PC-9 (cell line): Measurements from ENCODE around the gene GAL. TPM values are rescaled to one million over a fixed set of nuclear protein-coding genes. Genes with fewer than 3 reads are reported as not detected.

Experiments
- BruUV-seq: library from RNA; stranded (reverse); fragments of 400-500 nt; replicated peaks from 2 replicates; lab custom pipeline; 2021; lab: Mats Ljungman, UMichigan
- CTCF ChIA-PET: fragments of 300-600 bp; sonication (Branson Sonifier 250); formaldehyde crosslinking; loops from one replicate; lab custom pipeline; 2022; ENCODE audit warnings: antibody characterized with exemption; lab: Charles Lee
- POLR2A ChIA-PET: fragments of 300-600 bp; sonication (Branson Sonifier 250); formaldehyde crosslinking; loops from one replicate; lab custom pipeline; 2022; ENCODE audit warnings: antibody characterized with exemption; ENCODE audit not compliant: unreplicated experiment; lab: Charles Lee
- DNase-seq, 2 experiments: peaks; one replicate each; pipeline versions ENCODE4 v3.0.0 to v3.0.0-alpha.2; 2015 to 2022; ENCODE audit warnings: mixed read lengths in 1 of 2
- H2AFZ ChIP-seq: fragments of 200-600 bp; sonication (generic); 2 replicates; pipeline ENCODE4 v1.8.1; 2017; ENCODE audit warnings: antibody characterized with exemption
- H3F3A ChIP-seq: fragments of 200-600 bp; sonication (generic); 2 replicates; pipeline ENCODE4 v1.8.1; 2017; ENCODE audit warnings: antibody characterized with exemption, mild to moderate bottlenecking, low read depth; ENCODE audit not compliant: insufficient read depth
- H3K27ac ChIP-seq: fragments of 200-600 bp; sonication (generic); 2 replicates; pipeline ENCODE4 v1.6.1; 2016; ENCODE audit warnings: mixed run types
- H3K27me3 ChIP-seq: fragments of 200-600 bp; sonication (generic); 2 replicates; pipeline ENCODE4 v1.6.1; 2016; ENCODE audit warnings: low read depth, mixed run types; ENCODE audit not compliant: insufficient read depth
- H3K36me3 ChIP-seq: fragments of 200-600 bp; sonication (generic); 2 replicates; pipeline ENCODE4 v1.6.1; 2016; ENCODE audit warnings: low read depth, mixed run types
- H3K4me1 ChIP-seq: fragments of 200-600 bp; sonication (generic); replicated peaks from 2 replicates; pipeline ENCODE4 v1.6.1; 2016; ENCODE audit warnings: mixed run types; ENCODE audit not compliant: insufficient read depth
- H3K4me2 ChIP-seq: fragments of 200-600 bp; sonication (generic); 2 replicates; pipeline ENCODE4 v1.6.1; 2017; ENCODE audit warnings: mixed run types
- H3K4me3 ChIP-seq: fragments of 200-600 bp; sonication (generic); 2 replicates; pipeline ENCODE4 v1.6.1; 2016; ENCODE audit warnings: mixed run types
- H3K79me2 ChIP-seq: fragments of 200-600 bp; sonication (generic); 2 replicates; pipeline ENCODE4 v1.6.1; 2017; ENCODE audit warnings: low read depth, mixed run types
- H3K9me2 ChIP-seq: fragments of 200-600 bp; sonication (generic); 2 replicates; pipeline ENCODE4 v1.8.1; 2017; ENCODE audit warnings: mild to moderate bottlenecking; ENCODE audit not compliant: insufficient read depth
- H3K9me3 ChIP-seq: fragments of 200-600 bp; sonication (generic); 2 replicates; pipeline ENCODE4 v1.8.1; 2016; ENCODE audit warnings: low read depth; ENCODE audit not compliant: insufficient read depth
- H4K20me1 ChIP-seq: fragments of 200-600 bp; sonication (generic); 2 replicates; pipeline ENCODE4 v1.8.1; 2017; ENCODE audit not compliant: insufficient read depth
- CTCF ChIP-seq: fragments of 200-600 bp; sonication (generic); conservative IDR thresholded peaks from 2 replicates; pipeline ENCODE4 v1.6.1; 2017; ENCODE audit warnings: mixed run types, antibody characterized with exemption, mild to moderate bottlenecking, moderate library complexity
- EZH2 ChIP-seq: fragments of 200-600 bp; sonication (generic); IDR thresholded peaks from 2 replicates; pipeline ENCODE4 v1.8.0; 2017; ENCODE audit warnings: antibody characterized with exemption, low read depth
- intact Hi-C: fragments of 100-400 bp; cut with micrococcal nuclease; formaldehyde crosslinking; loops from one replicate; pipeline ENCODE4 v1.10.0; 2022; ENCODE audit not compliant: unreplicated experiment
- total RNA-seq: library from RNA; stranded (reverse); gene quantifications from 2 replicates; pipeline ENCODE4 v1.2.3, GENCODE V29; 2021

GAL gene
- total RNA-seq, 1 experiment from 2014 or later: 12.8 TPM

DNA sequence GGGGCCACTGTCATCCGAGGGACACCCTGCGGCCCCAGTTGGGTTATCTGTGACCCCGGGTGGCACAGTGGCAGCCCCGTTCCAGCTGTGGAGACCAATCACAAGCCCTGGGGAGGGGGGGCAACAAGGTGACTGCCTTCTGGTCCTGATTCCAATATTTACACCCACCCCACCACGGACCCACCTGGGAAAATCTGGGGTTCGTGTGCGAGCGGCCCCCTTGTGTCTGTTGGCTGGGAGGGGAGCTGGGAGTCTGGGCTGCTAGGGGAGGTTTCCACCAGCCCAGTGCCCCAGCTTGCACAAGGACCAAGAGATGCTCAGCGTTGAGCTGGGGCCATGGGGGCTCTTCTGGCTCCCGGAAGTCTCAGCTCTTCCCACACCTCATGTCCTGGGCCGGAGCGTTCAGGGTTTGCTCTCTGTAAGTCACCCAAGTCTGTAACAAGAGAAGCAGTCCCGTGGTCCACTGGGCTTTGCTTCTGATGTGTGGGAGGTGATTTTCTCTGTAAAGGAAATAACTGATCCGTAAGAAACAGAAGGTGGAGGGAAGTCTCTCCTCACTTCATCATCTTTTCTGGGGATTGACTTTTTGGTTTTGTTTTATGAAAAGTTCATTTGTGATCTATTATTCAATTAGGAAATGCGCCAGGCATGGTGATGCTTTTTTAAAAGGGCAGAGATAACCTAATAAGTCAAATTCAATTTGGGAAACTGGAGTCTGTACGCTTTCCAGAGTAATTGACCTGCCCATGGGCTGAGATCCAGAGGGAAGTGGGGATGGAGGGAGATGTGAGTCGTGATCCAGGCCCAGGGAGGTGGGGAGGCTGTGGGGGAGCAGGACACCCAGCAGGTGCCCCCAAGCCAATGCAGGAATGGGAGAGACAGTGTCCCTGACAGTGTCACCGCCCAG, 22.4 kb upstream of the GAL start:
- ChIA-PET POLR2A (no interaction called here), CTCF (no interaction called here)
- no peaks in the 10 kb centered on the region for H3K36me3 ChIP-seq
- intact Hi-C loops: no loop called here
- peaks cover 91% of the 10 kb centered on the region for H3K27me3 ChIP-seq
- H4K20me1 ChIP-seq: no peaks in the 10 kb centered on the region
- no peak overlapping the region for H2AFZ ChIP-seq
- no peak overlapping the region for H3K27ac ChIP-seq
- peak in 1 of 2 experiments; percentile 19 for DNase-seq
- BruUV-seq: no TSS peak
- H3K4me1 ChIP-seq: no peaks in the 10 kb centered on the region
- H3K9me2 ChIP-seq: no peaks in the 10 kb centered on the region
- no peak overlapping the region for H3K4me2 ChIP-seq
- no peak for TF ChIP-seq CTCF
- no peak for TF ChIP-seq EZH2
- H3K79me2 ChIP-seq: no peaks in the 10 kb centered on the region
- H3K9me3 ChIP-seq: no peaks in the 10 kb centered on the region
- H3F3A ChIP-seq: no peaks in the 10 kb centered on the region
- H3K4me3 ChIP-seq: no peak overlapping the region

DNA sequence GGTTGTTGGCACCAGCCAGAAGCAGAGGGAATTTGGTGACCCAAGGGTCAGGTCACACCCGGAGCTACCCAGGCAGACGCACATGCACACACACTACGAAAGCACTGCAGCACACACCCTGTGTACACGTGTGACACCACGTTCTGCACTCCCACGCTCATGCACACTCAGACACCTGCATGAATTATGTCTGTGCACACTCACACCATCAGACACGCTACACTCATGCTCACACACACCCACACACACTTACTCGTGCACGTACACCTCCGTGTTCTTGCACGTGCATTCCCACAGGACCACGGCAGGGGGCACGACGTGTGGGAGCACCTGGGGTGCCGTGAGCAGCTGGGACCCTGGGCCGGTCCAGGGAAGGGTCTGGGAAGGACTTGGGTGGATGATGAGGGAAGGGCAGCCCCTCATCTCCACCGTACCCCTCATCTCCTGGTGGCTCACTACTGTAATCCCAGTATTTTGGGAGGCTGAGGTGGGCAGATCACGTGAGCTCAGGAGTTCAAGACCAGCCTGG, 20.8 kb upstream of the GAL start:
- no peak overlapping the region for H3K4me3 ChIP-seq
- no peak overlapping the region for H3K27ac ChIP-seq
- no peaks in the 10 kb centered on the region for H3K9me3 ChIP-seq
- no peaks in the 10 kb centered on the region for H3K4me1 ChIP-seq
- H4K20me1 ChIP-seq: no peaks in the 10 kb centered on the region
- no peak overlapping the region for H2AFZ ChIP-seq
- BruUV-seq: no TSS peak
- peaks cover 80% of the 10 kb centered on the region for H3K27me3 ChIP-seq
- DNase-seq: no peak
- H3K9me2 ChIP-seq: no peaks in the 10 kb centered on the region
- no peaks in the 10 kb centered on the region for H3K36me3 ChIP-seq
- H3K4me2 ChIP-seq: no peak overlapping the region
- H3F3A ChIP-seq: 0 out of 2 replicates have a peak, but pooled peaks cover 8% of the 10 kb centered on the region
- intact Hi-C loops: no loop called here
- no peaks in the 10 kb centered on the region for H3K79me2 ChIP-seq
- TF ChIP-seq CTCF (no peak), EZH2 (no peak)
- ChIA-PET POLR2A (no interaction called here), CTCF (no interaction called here)

DNA sequence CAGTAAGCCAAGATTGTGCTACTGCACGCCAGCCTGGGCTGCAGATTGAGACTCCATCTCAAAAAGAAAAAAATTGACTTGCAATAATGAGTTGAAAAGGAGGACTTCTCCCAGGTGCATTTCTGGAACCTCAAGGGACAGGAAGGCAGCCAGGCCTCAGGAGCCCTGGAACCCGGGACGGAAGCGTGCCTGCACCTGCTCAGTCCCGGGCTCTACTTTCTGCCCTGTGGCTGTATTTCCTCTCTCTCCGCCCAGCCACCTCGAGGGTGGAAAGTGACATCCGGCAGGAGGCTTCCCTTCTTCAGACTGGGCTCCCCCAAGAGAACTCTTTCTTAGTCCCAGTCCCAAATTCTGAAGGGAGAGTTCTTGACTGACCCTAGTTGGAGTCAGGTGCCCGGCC, 20.2 kb upstream of the GAL start:
- CTCF ChIA-PET: no interaction called here
- no TSS peak for BruUV-seq
- H3K36me3 ChIP-seq: no peaks in the 10 kb centered on the region

More for the DNA sequence above, 20.2 kb upstream of the GAL start:
- TF ChIP-seq CTCF: no peak
- TF ChIP-seq EZH2: no peak
- Histone ChIP-seq H3K4me3 (no peak overlapping the region), H3K4me1 (no peaks in the 10 kb centered on the region), H3K27me3 (peaks cover 74% of the 10 kb centered on the region), H3K9me2 (no peaks in the 10 kb centered on the region), H3F3A (0 out of 2 replicates have a peak, but pooled peaks cover 8% of the 10 kb centered on the region), H3K79me2 (no peaks in the 10 kb centered on the region), H3K27ac (no peak overlapping the region), H3K9me3 (no peaks in the 10 kb centered on the region), H2AFZ (no peak overlapping the region), H4K20me1 (no peaks in the 10 kb centered on the region), H3K4me2 (no peak overlapping the region)
- intact Hi-C loops: no loop called here
- peak in 1 of 2 experiments; percentile 16 for DNase-seq
- POLR2A ChIA-PET: no interaction called here
